Panc1 (cell line): ENCODE data around the gene CEP78. TPM values are rescaled to one million over a fixed set of nuclear protein-coding genes. Genes with fewer than 3 reads are reported as not detected.
"Not testable (repeated sequence)": the region's sequence is repeated elsewhere in the genome, so short reads cannot be mapped to it uniquely, and the experiment has no call there.

ENCODE experiments used
- ATAC-seq: fragments of 200-7000 bp; cut with Tn5 transposase; 2 replicates; pipeline ENCODE4 v1.9.1; 2020; ENCODE audit warnings: mild to moderate bottlenecking, moderate library complexity
- BruUV-seq: library from RNA; stranded (reverse); fragments of 400-500 nt; replicated peaks from 2 replicates; lab custom pipeline; 2021; lab: Mats Ljungman, UMichigan
- CTCF ChIA-PET: fragments of 300-600 bp; sonication (Branson Sonifier 250); formaldehyde crosslinking; loops from one replicate; lab custom pipeline; 2022; ENCODE audit warnings: antibody characterized with exemption; lab: Charles Lee
- POLR2A ChIA-PET: fragments of 300-600 bp; sonication (Branson Sonifier 250); formaldehyde crosslinking; loops from one replicate; lab custom pipeline; 2022; ENCODE audit warnings: antibody characterized with exemption; lab: Charles Lee
- DNase-seq: peaks from one replicate; pipeline ENCODE4 v3.0.0-alpha.2; 2010; ENCODE audit warnings: low read depth, low spot score
- H3K27ac ChIP-seq: 2 replicates; pipeline ENCODE4 v1.5.1; 2011; ENCODE audit warnings: mild to moderate bottlenecking, low read length, inconsistent platforms
- H3K27me3 ChIP-seq: fragments of 200-500 bp; sonication (Bioruptor generic); 2 replicates; pipeline ENCODE4 v1.6.0; 2014; ENCODE audit warnings: low read length, inconsistent platforms; ENCODE audit not compliant: control insufficient read depth, insufficient read depth
- H3K36me3 ChIP-seq: fragments of 200-500 bp; sonication (Bioruptor generic); 2 replicates; pipeline ENCODE4 v1.5.1; 2014; ENCODE audit warnings: inconsistent platforms, mild to moderate bottlenecking, low read length, moderate library complexity; ENCODE audit not compliant: control insufficient read depth, insufficient read depth
- H3K4me1 ChIP-seq: 2 replicates; pipeline ENCODE4 v1.5.1; 2011; ENCODE audit warnings: inconsistent platforms, mild to moderate bottlenecking, low read length, moderate library complexity; ENCODE audit not compliant: control insufficient read depth, insufficient read depth
- H3K4me3 ChIP-seq, 2 experiments: 2 replicates each; pipeline ENCODE4 v1.5.1; 2011 to 2012; ENCODE audit warnings: low read depth in 2 of 2, low read length in 2 of 2, mild to moderate bottlenecking in 2 of 2, inconsistent platforms in 1 of 2, moderate library complexity in 1 of 2
- H3K9me3 ChIP-seq: fragments of 200-500 bp; sonication (Bioruptor generic); 2 replicates; pipeline ENCODE4 v1.5.1; 2014; ENCODE audit warnings: low read depth, mild to moderate bottlenecking, inconsistent platforms, low read length, moderate library complexity; ENCODE audit not compliant: control insufficient read depth, insufficient read depth
- CTCF ChIP-seq: fragments of 450-650 bp; IDR thresholded peaks from 2 replicates; pipeline ENCODE4 v1.5.1; 2017; ENCODE audit warnings: mild to moderate bottlenecking
- POLR2AphosphoS5 ChIP-seq: IDR thresholded peaks from 2 replicates; pipeline ENCODE4 v1.6.1; 2012; ENCODE audit warnings: mild to moderate bottlenecking, low read depth, low read length, moderate library complexity
- REST ChIP-seq, 2 experiments: IDR thresholded peaks; 2 replicates each; pipeline ENCODE4 v1.6.1; 2011 to 2012; ENCODE audit warnings: low read depth in 2 of 2, control low read depth in 1 of 2, low read length in 1 of 2, mild to moderate bottlenecking in 1 of 2, moderate library complexity in 1 of 2; ENCODE audit not compliant: insufficient read depth in 1 of 2
- SIN3A ChIP-seq: IDR thresholded peaks from 2 replicates; pipeline ENCODE4 v1.6.1; 2012; ENCODE audit warnings: low read depth, mild to moderate bottlenecking, low read length, moderate library complexity, borderline replicate concordance; ENCODE audit not compliant: insufficient read depth
- TCF7L2 ChIP-seq: IDR thresholded peaks from 2 replicates; pipeline ENCODE4 v1.6.1; 2011; ENCODE audit warnings: mild to moderate bottlenecking, low read depth, low read length, inconsistent platforms
- in situ Hi-C: cut with HindIII; loops from 2 replicates; pipeline ENCODE4 v1.10.0; 2016; ENCODE audit warnings: low sequenced_read_pairs, low pct_unique_long_range_greater_than_20kb
- intact Hi-C: fragments of 100-400 bp; cut with micrococcal nuclease; formaldehyde crosslinking; loops from one replicate; pipeline ENCODE4 v1.10.0; 2022; ENCODE audit not compliant: unreplicated experiment
- total RNA-seq: library from RNA; stranded (reverse); gene quantifications from one replicate; pipeline ENCODE4 v1.2.1, GENCODE V29; 2021; ENCODE audit not compliant: unreplicated experiment

Gene CEP78
- total RNA-seq, 1 experiment from 2014 or later, result 25.2 TPM

- DNase-seq, result no peak
- intact Hi-C loops, result no loop called here
- POLR2A ChIA-PET, result no interaction called here
- CTCF ChIA-PET, result interaction anchor here (0.6 kb wide), 2 partner anchors 17 to 240 kb away, joined by 5 to 8 read pairs; no protein-coding TSS in a partner anchor
- in situ Hi-C loops, result no loop called here
- Histone ChIP-seq H3K27me3 (no peaks in the 10 kb centered on the region), H3K4me3 (no peak overlapping the region), H3K36me3 (no peaks in the 10 kb centered on the region), H3K4me1 (no peaks in the 10 kb centered on the region), H3K27ac (no peak overlapping the region), H3K9me3 (no peaks in the 10 kb centered on the region)
- no peak for ATAC-seq
- TF ChIP-seq TCF7L2, result no peak
- TF ChIP-seq SIN3A, result no peak
- TF ChIP-seq REST (IDR thresholded peaks at IDR 0.05; ENCODE audit: insufficient read depth in 1 of 2, low read depth in 2 of 2, low read length in 1 of 2), result no peak
- no peak for TF ChIP-seq POLR2AphosphoS5
- TF ChIP-seq CTCF, result no peak
- BruUV-seq, result no TSS peak
Measured at GRCh38 chr9:78196258-78196657, 39.6 kb upstream of the CEP78 start.

GRCh38 chr9:78201158-78201777 lies 34.6 kb upstream of the CEP78 start:
- in situ Hi-C loops, BruUV-seq: not testable (repeated sequence)

GRCh38 chr9:78207319-78207718 lies 28.6 kb upstream of the CEP78 start:
- no peaks in the 10 kb centered on the region for H3K4me1 ChIP-seq
- H3K27me3 ChIP-seq, result no peaks in the 10 kb centered on the region
- no peak overlapping the region for H3K4me3 ChIP-seq
- H3K27ac ChIP-seq, result no peak overlapping the region
- no peaks in the 10 kb centered on the region for H3K36me3 ChIP-seq
- H3K9me3 ChIP-seq, result no peaks in the 10 kb centered on the region
- ChIA-PET CTCF (no interaction called here), POLR2A (no interaction called here)
- in situ Hi-C loops (no loop called here), intact Hi-C loops (no loop called here)
- DNase-seq (no peak), ATAC-seq (no peak)
- BruUV-seq, result no TSS peak
- TF ChIP-seq REST (IDR thresholded peaks at IDR 0.05; ENCODE audit: insufficient read depth in 1 of 2, low read depth in 2 of 2, low read length in 1 of 2) (no peak), SIN3A (no peak), TCF7L2 (no peak), CTCF (no peak), POLR2AphosphoS5 (no peak)

More at GRCh38 chr9:78201158-78201777, 34.6 kb upstream of the CEP78 start:
- 0 out of 4 replicates have a peak overlapping the region, but pooled peaks of 1 of the 2 experiments have one; percentile 6 for H3K4me3 ChIP-seq
- H3K27ac ChIP-seq, CTCF ChIA-PET, ATAC-seq, H3K27me3 ChIP-seq, DNase-seq, intact Hi-C loops, POLR2A ChIA-PET, H3K9me3 ChIP-seq, H3K36me3 ChIP-seq, H3K4me1 ChIP-seq: not testable (repeated sequence)
